Mesenchymal stem cell (in vitro differentiated cells and primary cell): ENCODE data around the gene MINDY1.

Source experiments
- DNase-seq: peaks from one replicate; pipeline ENCODE4 v3.0.0-alpha.2; 2013
- H2AFZ ChIP-seq: one replicate; pipeline ENCODE4 v1.6.1; 2013; ENCODE audit warnings: low read depth, mild to moderate bottlenecking, control low read depth, inconsistent platforms, low read length, moderate library complexity
- H2AK5ac ChIP-seq: 2 replicates; pipeline ENCODE4 v1.6.1; 2013; ENCODE audit warnings: low read length, moderate library complexity, mild to moderate bottlenecking, inconsistent platforms; ENCODE audit not compliant: severe bottlenecking
- H2BK120ac ChIP-seq: one replicate; pipeline ENCODE4 v1.6.1; 2013; ENCODE audit warnings: low read depth, mild to moderate bottlenecking, inconsistent platforms, low read length, moderate library complexity
- H2BK12ac ChIP-seq, 2 experiments: one replicate each; pipeline ENCODE4 v1.6.1; 2013; ENCODE audit warnings: inconsistent platforms in 2 of 2, low read length in 2 of 2, mild to moderate bottlenecking in 2 of 2, moderate library complexity in 2 of 2, control low read depth in 1 of 2
- H2BK15ac ChIP-seq: one replicate; pipeline ENCODE4 v1.6.1; 2013; ENCODE audit warnings: mild to moderate bottlenecking, low read depth, inconsistent platforms; ENCODE audit not compliant: poor library complexity, severe bottlenecking
- H2BK5ac ChIP-seq: 2 replicates; pipeline ENCODE4 v1.6.1; 2013; ENCODE audit warnings: low read depth, mild to moderate bottlenecking, low read length, control low read depth, inconsistent platforms; ENCODE audit not compliant: poor library complexity, severe bottlenecking
- H3K14ac ChIP-seq, 2 experiments: one replicate each; pipeline ENCODE4 v1.6.1; 2013; ENCODE audit warnings: inconsistent platforms in 2 of 2, low read length in 2 of 2, control low read depth in 1 of 2, mild to moderate bottlenecking in 1 of 2, moderate library complexity in 1 of 2
- H3K18ac ChIP-seq, 2 experiments: one replicate each; pipeline ENCODE4 v1.6.1; 2013; ENCODE audit warnings: inconsistent platforms in 2 of 2, low read length in 2 of 2, control low read depth in 1 of 2, low read depth in 1 of 2, mild to moderate bottlenecking in 1 of 2
- H3K23ac ChIP-seq, 2 experiments: one replicate each; pipeline ENCODE4 v1.6.1; 2013; ENCODE audit warnings: inconsistent platforms in 2 of 2, low read length in 2 of 2, mild to moderate bottlenecking in 2 of 2, moderate library complexity in 2 of 2, control low read depth in 1 of 2
- H3K27ac ChIP-seq: 2 replicates; pipeline ENCODE4 v1.5.1; 2013; ENCODE audit warnings: mild to moderate bottlenecking, moderate library complexity, low read length, control low read depth, inconsistent platforms; ENCODE audit not compliant: poor library complexity, severe bottlenecking
- H3K27me3 ChIP-seq, 2 experiments: 2 replicates each; pipeline versions ENCODE4 v1.6.1 to v1.7.0; 2013; ENCODE audit warnings: low read length in 2 of 2, mild to moderate bottlenecking in 2 of 2, moderate library complexity in 2 of 2, control low read depth in 1 of 2, inconsistent platforms in 1 of 2; ENCODE audit not compliant: control insufficient read depth in 1 of 2, insufficient read depth in 1 of 2
- H3K36me3 ChIP-seq, 2 experiments: 2 replicates each; pipeline versions ENCODE4 v1.6.1 to v1.7.0; 2013; ENCODE audit warnings: low read length in 2 of 2, control low read depth in 1 of 2, inconsistent platforms in 1 of 2, low read depth in 1 of 2, mild to moderate bottlenecking in 1 of 2; ENCODE audit not compliant: insufficient read depth in 2 of 2, control insufficient read depth in 1 of 2
- H3K4ac ChIP-seq, 2 experiments: one replicate each; pipeline ENCODE4 v1.6.1; 2013; ENCODE audit warnings: inconsistent platforms in 2 of 2, low read length in 2 of 2, mild to moderate bottlenecking in 2 of 2, moderate library complexity in 2 of 2, control low read depth in 1 of 2, low read depth in 1 of 2
- H3K4me1 ChIP-seq: 2 replicates; pipeline ENCODE4 v1.6.1; 2013; ENCODE audit warnings: low read depth, low read length, control low read depth; ENCODE audit not compliant: control insufficient read depth, insufficient read depth
- H3K4me2 ChIP-seq: 2 replicates; pipeline ENCODE4 v1.6.1; 2013; ENCODE audit warnings: low read length, mild to moderate bottlenecking, inconsistent platforms; ENCODE audit not compliant: poor library complexity, severe bottlenecking
- H3K4me3 ChIP-seq, 2 experiments: 2 replicates each; pipeline versions ENCODE4 v1.5.1 to v1.7.0; 2013; ENCODE audit warnings: low read length in 2 of 2, mild to moderate bottlenecking in 2 of 2, control low read depth in 1 of 2, low read depth in 1 of 2; ENCODE audit not compliant: insufficient read depth in 1 of 2
- H3K79me1 ChIP-seq: replicated peaks from 2 replicates; pipeline ENCODE4 v1.6.1; 2013; ENCODE audit warnings: mild to moderate bottlenecking, control low read depth, low read length, inconsistent platforms; ENCODE audit not compliant: poor library complexity, severe bottlenecking
- H3K9ac ChIP-seq: 2 replicates; pipeline ENCODE4 v1.7.0; 2013; ENCODE audit warnings: mild to moderate bottlenecking, low read length, moderate library complexity
- H3K9me3 ChIP-seq: 2 replicates; pipeline ENCODE4 v1.7.0; 2013; ENCODE audit warnings: mild to moderate bottlenecking, low read length; ENCODE audit not compliant: control insufficient read depth
- H4K8ac ChIP-seq: one replicate; pipeline ENCODE4 v1.6.1; 2013; ENCODE audit warnings: inconsistent platforms, mild to moderate bottlenecking, low read length, moderate library complexity
- H4K91ac ChIP-seq: one replicate; pipeline ENCODE4 v1.6.1; 2013; ENCODE audit warnings: mild to moderate bottlenecking, low read length, inconsistent platforms
- WGBS: methylation state at CpG from one replicate; pipeline ENCODE4 v1.1.7; 2013; ENCODE audit warnings: mixed read lengths; 5-methylcytosine and 5-hydroxymethylcytosine counted together

Gene MINDY1

DNA sequence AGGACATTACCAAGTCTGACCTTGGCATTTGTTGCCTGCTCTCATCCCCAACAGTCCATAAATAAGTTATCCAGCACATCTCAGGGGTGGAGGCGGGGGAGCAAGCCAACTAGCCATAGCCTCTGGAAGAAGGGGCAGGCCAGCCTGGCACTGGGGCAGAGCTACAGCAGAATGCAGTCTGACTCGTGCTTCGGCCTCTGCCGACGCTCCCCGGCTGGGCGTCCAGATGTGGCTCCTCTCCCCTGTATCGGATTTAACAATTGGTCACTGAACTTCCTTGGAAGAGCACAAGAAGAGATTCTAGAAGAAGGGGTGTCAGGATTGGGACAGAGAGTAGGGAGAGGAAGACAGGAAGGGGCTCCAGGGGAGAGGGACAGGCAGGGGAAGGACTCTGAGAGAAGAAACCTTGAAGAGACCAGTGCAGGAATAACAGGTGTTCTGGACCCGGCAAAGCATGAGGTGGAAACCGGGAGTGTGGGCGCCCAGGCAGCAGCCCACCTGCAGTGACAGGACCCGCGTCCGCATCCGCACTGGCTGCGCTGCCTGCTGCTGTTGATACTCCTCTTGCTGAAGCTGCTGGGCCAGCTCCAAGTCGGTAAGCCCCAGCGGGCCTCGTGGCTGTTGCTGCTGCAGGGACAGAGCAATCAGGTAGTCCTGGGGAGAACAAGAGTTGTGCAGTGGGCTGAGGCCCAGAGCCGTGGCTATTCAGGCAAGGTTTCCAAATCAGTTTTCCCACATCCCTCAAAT lies 9.4 kb downstream of the MINDY1 start:
- Histone ChIP-seq H3K36me3 (peaks cover 28 to 45% of the 10 kb centered on the region in 2 experiments), H2BK15ac (no peak overlapping the region), H2BK5ac (no peak overlapping the region), H3K4me2 (no peak overlapping the region), H2AFZ (no peak overlapping the region), H3K4me1 (peaks cover 26% of the 10 kb centered on the region), H3K79me1 (peaks cover 3% of the 10 kb centered on the region), H3K27me3 (no peaks in the 10 kb centered on the region), H2BK120ac (no peak overlapping the region), H3K4me3 (no peak overlapping the region), H3K9ac (no peak overlapping the region), H3K4ac (no peak overlapping the region), H3K14ac (no peak overlapping the region), H4K8ac (no peak overlapping the region), H3K9me3 (no peaks in the 10 kb centered on the region), H2AK5ac (no peak overlapping the region), H3K18ac (no peak overlapping the region), H3K27ac (no peak overlapping the region), H3K23ac (no peak overlapping the region), H2BK12ac (no peak overlapping the region), H4K91ac (no peak overlapping the region)
- DNase-seq, result no peak
- WGBS, result 95% methylated on average over 20 of the region's 20 CpGs

DNA sequence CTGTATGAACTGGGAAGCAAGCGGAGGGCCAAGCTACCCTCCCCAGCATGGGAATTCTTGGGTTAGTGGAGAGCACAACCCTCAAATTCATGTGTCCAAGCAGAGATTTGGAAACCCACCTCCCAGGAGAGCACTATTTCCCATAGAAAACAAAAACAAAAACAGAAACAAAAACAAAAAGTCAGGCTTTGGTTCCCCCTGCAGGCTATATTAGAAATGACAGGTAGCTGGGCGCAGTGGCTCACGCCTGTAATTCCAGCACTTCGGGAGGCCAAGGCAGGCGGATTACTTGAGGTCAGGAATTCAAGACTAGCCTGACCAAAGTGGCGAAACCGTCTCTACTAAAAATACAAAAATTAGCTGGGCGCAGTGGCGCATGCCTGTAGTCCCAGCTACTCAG lies 10.8 kb downstream of the MINDY1 start:
- Histone ChIP-seq H3K27ac (no peak overlapping the region), H3K36me3 (peaks cover 22 to 34% of the 10 kb centered on the region in 2 experiments), H4K91ac (no peak overlapping the region), H2AK5ac (no peak overlapping the region), H2BK15ac (no peak overlapping the region), H4K8ac (no peak overlapping the region), H2BK5ac (no peak overlapping the region), H3K14ac (no peak overlapping the region), H2AFZ (no peak overlapping the region), H3K4me1 (peaks cover 21% of the 10 kb centered on the region), H3K18ac (no peak overlapping the region), H3K4ac (no peak overlapping the region), H3K4me3 (peak overlapping the region in 1 of 2 experiments; percentile 61), H3K27me3 (no peaks in the 10 kb centered on the region), H3K23ac (no peak overlapping the region), H2BK120ac (no peak overlapping the region), H3K9me3 (no peaks in the 10 kb centered on the region), H3K4me2 (no peak overlapping the region), H2BK12ac (no peak overlapping the region), H3K79me1 (no peaks in the 10 kb centered on the region), H3K9ac (peak overlapping the region; percentile 78)
- WGBS, result 17% methylated on average over 9 of the region's 9 CpGs
- peak; percentile 70 for DNase-seq

DNA sequence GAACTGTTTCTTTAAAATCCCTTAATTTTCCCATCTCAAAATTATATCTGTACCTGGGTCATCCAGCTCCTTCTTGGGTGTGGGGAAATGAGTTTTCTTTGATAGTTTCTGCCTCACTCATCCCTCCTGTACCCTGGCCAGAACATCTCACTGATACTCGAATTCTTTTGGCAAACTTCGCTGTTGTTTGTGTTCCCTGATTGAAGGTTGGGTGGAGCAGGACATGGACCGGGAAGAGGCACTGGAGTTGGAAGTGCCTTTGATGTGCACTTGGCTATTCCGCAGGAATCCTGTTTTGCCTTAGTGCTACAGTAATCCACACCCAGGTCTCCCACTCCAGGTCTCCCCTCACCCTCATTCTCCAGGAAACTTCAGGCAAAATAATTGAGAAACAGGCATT lies 11.2 kb downstream of the MINDY1 start:
- H3K79me1 ChIP-seq, result no peaks in the 10 kb centered on the region
- H3K4me2 ChIP-seq, result no peak overlapping the region
- H3K14ac ChIP-seq, result no peak overlapping the region
- no peak overlapping the region for H2BK120ac ChIP-seq
- peak overlapping the region in 1 of 2 experiments; percentile 61 for H3K4me3 ChIP-seq
- H4K91ac ChIP-seq, result no peak overlapping the region
- no peak overlapping the region for H3K4ac ChIP-seq
- H3K23ac ChIP-seq, result no peak overlapping the region
- H2BK5ac ChIP-seq, result no peak overlapping the region
- H3K27ac ChIP-seq, result no peak overlapping the region
- no peaks in the 10 kb centered on the region for H3K27me3 ChIP-seq
- H3K18ac ChIP-seq, result no peak overlapping the region
- 83% methylated on average over 3 of the region's 4 CpGs for WGBS
- peak overlapping the region; percentile 78 for H3K9ac ChIP-seq
- peaks cover 21% of the 10 kb centered on the region for H3K4me1 ChIP-seq
- H2AK5ac ChIP-seq, result peak overlapping the region; percentile 63
- peak overlapping the region in 1 of 2 experiments; percentile 69 for H2BK12ac ChIP-seq
- H4K8ac ChIP-seq, result no peak overlapping the region
- no peak overlapping the region for H2AFZ ChIP-seq
- no peaks in the 10 kb centered on the region for H3K9me3 ChIP-seq
- no peak overlapping the region for H2BK15ac ChIP-seq
- no peak for DNase-seq
- peaks cover 22 to 32% of the 10 kb centered on the region in 2 experiments for H3K36me3 ChIP-seq

DNA sequence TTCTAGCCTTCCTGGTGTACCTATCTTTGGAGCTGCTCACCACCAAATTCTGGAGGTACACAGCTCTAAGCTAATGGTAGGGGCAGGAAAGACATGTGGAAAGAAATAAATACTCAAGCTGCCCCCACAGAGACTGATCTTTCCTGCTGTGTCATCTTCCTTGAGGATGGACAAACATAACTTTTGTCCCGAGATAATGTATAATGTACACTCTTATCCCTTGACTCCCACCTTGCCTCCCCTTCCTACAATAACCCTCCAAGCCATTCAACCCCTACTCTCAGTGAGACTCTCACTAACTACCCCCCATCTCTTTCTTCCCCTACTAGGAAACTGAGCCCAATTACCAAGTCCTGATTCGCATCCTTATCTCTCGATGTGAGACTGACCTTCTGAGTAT lies 12.5 kb downstream of the MINDY1 start:
- Histone ChIP-seq H4K91ac (no peak overlapping the region), H3K79me1 (no peaks in the 10 kb centered on the region), H3K27me3 (no peaks in the 10 kb centered on the region), H3K4me1 (peaks cover 16% of the 10 kb centered on the region), H3K27ac (no peak overlapping the region), H3K4me2 (no peak overlapping the region), H2AK5ac (no peak overlapping the region), H3K36me3 (peaks cover 22 to 25% of the 10 kb centered on the region in 2 experiments), H3K14ac (no peak overlapping the region), H3K18ac (peak overlapping the region in 1 of 2 experiments; percentile 23), H2BK12ac (no peak overlapping the region), H3K4me3 (no peak overlapping the region), H3K9ac (no peak overlapping the region), H2AFZ (no peak overlapping the region), H3K4ac (no peak overlapping the region), H4K8ac (no peak overlapping the region), H3K23ac (no peak overlapping the region), H3K9me3 (no peaks in the 10 kb centered on the region), H2BK120ac (no peak overlapping the region), H2BK5ac (no peak overlapping the region), H2BK15ac (no peak overlapping the region)
- no peak for DNase-seq
- WGBS, result 83% methylated on average over 3 of the region's 3 CpGs
